DMS53 (cell line): ENCODE data around the gene ARF4.

Experiments
- DNase-seq: peaks from one replicate; lab custom pipeline; 2025; lab: John Stamatoyannopoulos, UW

The ARF4 gene

DNA sequence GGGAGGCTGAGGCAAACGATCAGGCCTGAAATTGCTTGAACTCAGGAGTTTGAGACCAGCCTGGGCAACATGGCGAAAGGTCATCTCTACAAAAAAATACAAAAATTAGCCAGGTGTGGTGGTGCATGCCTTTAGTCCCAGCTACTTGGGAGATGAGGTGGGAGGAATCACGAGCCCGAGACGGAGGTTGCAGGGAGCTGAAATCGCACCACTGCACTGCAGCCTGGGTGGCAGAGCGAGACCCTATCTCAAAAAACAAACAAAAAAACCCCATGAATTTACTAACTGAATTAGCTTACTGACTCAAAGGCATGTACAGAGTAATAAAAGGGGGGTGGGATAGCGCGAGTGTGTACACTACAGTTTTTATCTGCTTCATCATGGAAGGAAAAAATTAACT lies 19.3 kb downstream of the ARF4 start:
- no peak for DNase-seq

DNA sequence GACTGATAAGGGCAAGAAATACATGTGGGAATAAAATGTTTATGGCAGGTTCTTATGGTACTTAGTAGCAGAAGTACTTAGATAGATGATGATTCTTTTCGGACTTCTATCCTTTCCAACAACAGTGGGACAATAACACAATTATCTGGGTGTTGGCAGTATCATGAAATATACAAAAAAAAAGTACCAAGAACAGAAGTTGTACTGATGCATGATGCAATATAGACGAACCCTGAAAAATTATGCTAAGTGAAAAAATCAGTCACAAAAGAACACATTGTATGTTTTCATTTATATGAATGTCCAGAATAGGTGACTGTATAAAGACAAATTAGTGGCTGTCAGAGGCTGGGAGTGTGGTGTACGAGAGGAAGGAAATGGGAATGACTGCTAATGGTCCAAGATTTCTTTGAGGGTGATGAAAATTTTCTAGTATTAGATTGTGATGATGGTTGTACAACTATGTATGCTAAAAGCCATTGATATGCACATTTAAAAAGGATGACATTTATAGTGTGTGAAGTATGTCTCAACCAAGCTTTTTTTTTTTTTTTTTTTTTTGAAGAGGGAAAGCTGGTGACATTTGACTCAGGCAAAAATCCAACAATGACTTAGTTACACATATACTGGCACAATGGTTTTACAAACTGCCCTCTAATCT lies 21.0 kb downstream of the ARF4 start:
- no peak for DNase-seq

DNA sequence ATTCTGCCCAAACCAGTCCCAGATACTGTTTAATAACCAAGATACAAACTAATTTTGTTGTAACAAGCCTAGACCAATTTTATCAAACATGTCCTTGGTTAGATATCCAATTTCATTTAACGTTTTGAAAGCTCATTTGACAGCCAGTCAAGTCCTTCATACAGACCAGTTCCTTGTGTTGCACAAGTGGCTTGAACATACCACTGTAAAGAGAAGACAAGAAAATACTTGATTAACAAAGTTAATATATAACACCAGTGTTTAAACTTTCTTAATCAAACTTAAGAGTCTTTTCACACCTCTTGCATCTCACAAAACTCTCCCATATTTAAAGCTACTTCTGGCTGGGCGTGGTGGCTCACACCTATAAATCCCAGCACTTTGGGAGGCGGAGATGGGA lies 25.0 kb downstream of the ARF4 start:
- no peak for DNase-seq

DNA sequence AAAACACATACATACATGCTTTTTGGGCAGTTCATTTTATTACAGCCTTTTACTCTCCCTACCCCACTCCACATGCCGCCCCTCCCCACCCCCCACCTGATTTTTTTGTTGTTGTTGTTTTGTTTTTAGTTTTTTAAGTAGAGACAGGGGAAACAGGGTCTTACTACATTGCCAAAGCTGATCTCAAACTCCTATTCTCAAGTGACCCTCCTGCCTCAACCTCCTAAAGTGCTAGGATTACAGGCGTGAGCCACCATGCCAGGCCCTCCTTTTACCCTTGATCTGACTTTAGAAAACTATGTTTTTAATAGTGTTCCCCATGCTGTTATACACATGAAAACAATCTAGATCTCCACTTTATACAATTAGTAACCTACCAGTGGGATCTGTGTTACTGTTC lies 26.3 kb downstream of the ARF4 start:
- no peak for DNase-seq

DNA sequence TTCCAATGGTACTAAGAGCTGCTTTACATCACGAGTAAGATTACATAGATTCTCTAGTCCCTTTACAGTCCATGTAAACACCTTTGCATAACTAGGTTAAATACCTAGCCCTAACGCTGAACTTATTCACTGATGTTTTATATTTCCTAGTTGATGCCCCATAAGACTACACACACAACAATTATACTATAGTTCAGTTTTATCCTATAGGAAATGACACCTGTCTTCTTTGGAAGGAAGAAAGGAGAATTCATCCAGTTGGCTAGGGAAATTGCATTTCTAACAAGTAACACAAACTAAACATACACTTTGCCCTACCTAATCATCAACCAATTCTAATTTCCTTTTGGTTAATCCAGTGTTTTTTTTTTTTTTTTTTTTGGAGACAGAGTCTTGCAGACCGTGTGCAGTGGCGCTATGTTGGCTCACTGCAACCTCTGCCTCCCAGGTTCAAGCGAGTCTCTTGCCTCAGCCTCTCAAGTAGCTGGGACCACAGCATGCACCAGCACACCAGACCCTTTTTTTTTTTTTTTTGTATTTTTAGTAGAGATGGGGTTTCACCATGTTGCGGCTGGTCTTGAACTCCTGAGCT lies 27.2 kb downstream of the ARF4 start:
- DNase-seq = no peak

DNA sequence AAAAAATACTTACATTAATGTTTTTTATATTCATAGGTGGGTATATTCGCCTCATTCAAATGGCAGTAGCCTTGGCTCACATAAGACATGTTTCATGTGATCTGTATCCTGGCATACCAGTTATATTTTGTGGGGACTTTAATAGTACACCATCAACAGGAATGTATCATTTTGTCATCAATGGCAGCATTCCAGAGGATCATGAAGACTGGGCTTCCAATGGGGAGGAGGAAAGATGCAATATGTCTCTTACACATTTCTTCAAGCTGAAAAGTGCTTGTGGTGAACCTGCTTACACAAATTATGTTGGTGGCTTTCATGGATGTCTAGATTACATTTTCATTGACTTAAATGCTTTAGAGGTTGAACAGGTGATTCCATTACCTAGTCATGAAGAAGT lies 37.6 kb downstream of the ARF4 start:
- no peak for DNase-seq

DNA sequence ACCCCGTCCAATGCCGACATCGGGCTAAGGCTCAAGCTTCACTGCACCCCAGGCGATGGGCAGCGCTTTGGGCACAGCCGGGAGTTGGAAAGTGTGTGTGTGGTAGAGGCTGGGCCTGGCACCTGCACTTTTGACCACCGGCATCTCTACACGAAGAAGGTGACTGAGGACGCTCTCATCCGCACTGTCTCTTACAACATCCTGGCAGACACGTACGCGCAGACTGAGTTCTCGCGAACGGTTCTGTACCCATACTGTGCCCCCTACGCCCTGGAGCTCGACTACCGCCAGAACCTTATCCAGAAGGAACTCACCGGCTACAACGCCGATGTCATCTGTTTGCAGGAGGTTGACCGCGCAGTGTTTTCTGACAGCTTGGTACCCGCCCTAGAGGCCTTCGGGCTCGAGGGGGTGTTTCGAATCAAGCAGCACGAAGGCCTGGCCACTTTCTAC lies 40.0 kb downstream of the ARF4 start:
- DNase-seq = peak; percentile 34

DNA sequence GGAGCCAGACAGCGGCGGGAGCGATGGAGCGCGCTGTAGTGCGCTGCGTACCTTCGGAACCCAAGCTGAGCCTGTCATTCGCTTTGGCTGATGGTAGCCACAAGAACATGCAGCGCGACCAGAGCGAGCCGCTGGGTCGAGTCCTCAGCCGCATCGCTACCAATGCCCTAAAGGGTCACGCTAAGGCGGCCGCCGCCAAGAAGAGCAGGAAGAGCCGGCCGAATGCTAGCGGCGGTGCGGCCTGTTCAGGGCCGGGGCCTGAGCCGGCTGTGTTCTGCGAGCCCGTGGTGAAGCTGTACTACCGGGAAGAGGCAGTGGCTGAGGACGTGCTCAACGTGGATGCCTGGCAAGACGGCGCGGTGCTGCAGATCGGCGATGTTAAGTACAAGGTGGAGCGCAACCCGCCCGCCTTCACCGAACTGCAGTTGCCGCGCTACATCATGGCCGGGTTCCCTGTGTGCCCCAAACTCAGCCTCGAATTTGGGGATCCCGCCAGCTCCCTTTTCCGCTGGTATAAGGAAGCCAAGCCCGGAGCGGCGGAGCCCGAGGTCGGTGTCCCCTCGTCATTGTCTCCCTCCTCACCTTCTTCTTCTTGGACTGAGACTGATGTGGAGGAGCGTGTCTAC lies 40.6 kb downstream of the ARF4 start:
- DNase-seq = peak; percentile 52

DNA sequence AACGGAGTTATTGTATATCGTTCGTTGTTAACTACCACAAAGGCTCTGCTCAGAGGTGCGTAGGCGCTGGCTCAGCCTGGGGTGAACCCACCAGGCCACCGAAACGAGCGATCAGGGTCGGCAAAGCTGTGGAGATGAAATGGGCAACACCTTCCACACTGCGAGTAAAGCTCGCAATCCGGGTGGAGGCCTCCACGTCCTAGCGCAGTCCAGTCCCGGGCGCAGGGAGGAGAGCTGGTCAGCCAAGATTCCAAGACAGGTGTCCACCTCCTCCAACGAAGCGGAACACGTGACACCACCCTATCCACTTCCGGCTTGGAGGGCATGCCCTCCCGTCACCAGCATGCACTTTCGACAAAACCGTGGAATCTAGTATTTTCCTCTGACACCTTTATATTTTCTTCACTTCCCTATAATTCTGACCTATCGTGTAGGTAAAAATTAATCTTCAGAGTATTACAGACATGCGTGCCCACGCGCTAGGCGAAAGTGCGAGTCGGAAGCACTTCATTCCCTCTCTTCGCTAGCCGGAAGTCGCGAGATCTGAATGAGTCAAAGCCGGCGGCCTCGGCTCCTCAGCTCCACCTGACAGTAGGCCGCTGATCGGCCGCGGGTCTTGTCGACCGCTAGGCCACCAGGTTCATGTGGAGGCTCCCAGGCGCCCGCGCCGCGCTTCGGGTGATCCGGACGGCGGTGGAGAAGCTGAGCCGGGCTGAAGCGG lies 41.2 kb downstream of the ARF4 start, which contains the start of gene PDE12:
Gene PDE12 (plus strand): TSS at position 537 of the 721 bp plus-strand sequence. CDS start 106 bp downstream, at position 643.
- DNase-seq = peak; percentile 89

DNA sequence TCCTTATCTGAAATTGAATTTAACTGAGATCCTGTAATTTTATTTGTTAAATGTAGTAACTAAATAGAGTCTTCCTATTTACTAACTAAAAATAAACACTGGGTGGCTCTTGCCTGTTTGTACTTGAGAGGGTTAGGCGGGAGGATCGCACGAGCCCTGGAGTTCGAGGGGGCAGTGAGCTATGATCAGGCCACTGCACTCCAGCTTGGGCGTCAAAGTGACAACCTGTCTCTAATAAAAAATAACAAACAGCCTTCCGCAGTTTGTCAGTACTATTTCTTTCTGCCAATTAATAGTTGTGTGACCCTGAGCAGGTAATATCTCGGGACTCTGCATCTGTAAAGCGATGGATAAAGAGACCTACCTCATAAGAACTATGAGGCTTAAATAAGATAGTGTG lies 41.8 kb downstream of the ARF4 start:
- DNase-seq = peak; percentile 54

DNA sequence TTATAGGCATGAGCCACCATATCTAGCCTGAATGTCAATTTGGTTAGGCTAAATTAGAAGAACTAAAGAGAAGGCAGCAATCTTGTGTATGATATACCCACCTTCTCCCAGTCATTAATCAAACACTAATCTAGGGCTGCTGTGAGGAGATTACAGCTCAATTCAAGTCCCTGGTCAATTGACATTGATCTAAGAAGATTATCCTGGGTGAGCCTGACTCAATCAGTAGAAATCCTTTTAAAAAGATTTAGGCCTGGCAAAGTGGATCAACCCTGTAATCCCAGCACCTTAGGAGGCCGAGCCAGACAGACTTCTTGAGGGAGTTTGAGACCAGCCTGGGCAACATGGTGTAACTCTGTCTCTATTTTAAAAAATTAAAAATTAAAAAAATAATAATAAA lies 50.5 kb downstream of the ARF4 start:
- no peak for DNase-seq

DNA sequence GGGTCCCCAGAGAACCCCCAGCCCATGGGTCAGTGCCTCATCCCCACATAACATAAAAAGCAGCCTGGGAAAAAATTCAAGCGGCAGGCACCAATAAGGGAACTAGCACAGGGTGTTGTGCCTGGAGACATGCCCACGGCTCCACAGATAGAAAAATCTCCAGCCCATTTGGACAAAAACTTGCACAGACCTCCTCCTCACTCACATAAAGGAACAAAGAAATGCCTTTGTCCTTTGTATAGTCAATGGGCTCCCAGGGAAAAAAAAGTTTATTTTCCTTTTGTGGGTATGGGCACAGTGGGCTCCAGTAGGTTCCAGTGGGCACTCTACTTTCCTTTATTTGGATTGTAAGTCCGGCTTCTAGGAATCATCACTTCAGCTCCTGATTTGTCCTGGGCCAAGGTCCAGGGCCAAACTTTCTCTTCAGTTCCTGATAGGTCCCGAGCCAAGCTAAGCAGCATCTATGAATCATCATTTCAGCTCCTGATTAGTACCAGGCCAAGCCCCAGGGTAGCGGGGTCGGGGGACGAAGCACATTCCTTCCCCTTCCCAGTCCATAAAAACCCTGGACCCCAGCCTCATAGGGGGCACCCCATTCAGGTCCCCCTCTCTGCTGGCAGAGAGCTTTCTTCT lies 51.4 kb downstream of the ARF4 start:
- no peak for DNase-seq

DNA sequence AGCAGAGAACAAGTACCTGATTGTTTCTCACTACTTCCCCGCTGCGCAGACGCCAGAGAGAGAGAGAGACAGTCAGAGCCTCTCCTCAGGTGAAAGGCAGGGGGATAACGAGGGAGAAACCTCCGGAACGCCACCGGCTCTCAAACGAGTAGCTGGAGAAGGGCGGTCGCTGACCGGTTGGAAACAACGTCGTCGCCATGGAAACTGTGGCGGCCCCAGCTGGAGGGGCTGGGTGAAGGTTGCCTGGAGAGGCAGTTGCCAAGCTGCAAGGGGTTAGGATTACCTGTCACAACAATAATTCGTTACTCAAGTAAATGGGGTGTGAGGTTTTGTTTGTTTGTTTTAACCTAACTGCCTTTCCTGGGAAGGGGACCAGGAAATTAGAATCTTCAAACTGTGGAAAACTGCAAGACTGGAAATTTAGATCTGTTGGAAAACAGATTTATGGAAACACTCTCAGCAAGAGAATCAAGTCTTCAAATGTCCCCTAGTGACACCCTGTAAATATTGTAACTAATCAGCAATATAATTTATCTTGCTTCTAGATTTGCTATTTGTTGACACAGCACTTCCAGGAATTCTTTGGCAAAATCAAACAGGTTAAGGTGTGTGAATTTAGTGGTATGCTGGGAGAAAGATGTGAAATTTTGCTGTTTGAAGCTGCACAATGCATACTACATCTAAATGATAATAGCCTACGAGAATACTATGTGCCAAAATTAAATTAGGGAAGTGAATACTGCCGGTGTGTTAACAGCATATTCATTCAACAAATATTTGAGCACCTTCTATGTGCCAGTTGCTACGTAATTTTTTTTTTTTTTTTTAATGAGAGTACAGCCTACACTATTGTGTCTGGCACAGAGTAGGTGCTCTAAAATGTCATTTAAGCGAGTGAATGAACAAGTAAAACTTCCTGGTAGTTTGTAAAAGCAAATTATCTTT lies 52.7 kb downstream of the ARF4 start, which contains the start of gene DNAH12:
Gene DNAH12 (minus strand): TSS at position 164 of the 945 bp plus-strand sequence. CDS start 1,474 bp downstream, outside the sequence.
- DNase-seq = peak; percentile 87

DNA sequence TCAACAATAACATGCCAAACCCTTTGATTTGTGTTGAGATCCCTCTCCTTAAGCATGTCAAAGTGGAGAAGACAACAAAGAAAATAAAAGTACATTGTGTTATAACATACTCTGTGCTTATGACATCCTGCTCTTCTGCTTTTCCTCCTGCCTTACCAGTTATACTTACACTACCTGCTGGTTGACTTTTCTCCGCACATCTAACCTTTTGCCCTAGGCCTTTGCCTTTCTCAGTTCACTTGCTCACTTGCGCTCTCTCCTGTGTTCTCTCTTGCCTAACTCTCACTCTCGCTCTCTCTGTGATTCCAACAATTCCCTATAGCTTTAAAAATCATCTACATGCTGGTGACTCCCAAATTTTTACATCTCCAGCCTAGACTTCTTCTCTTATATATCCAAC lies 58.7 kb downstream of the ARF4 start:
- DNase-seq = no peak

DNA sequence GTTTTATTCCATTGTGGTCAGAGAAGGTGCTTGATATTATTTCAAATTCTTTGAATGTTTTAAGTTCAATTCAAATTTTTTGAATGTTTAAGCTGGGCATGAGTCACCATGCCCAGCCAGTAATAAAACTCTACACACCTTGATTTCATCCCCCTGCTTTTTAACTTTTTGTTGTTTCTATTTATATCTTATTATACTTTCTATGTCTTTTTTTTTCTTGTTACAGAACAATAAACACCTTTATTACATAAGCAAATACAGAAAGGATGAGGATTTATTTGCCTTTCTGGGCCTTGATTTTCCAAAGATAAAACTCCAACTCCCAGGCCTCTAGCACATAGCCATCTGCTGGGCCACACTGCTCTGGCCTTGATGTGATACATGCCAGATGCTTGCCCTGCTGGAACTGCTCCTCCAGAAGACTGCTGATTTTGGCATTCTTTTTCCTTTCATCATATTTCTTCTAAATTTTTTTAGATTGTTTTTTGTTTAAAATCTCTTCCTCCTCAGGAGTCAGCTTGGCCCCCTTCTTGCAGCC lies 67.0 kb downstream of the ARF4 start:
- no peak for DNase-seq
